Central memory CD8-positive, alpha-beta T cell (primary cell): Measurements from ENCODE around the gene WDR7.

ENCODE experiments used
- ATAC-seq: fragments of 150-1000 bp; cut with Tn5 transposase; replicated peaks from 2 replicates; pipeline ENCODE4 v1.10.0; 2022; ENCODE audit warnings: mild to moderate bottlenecking, moderate FRiP score, moderate number of reproducible peaks; ENCODE audit not compliant: poor library complexity, severe bottlenecking; ENCODE audit errors: extremely low read depth
- DNase-seq, 2 donors: peaks; one replicate each; pipeline ENCODE4 v3.0.0; 2021; ENCODE audit warnings: low spot score in 2 of 2
- H3K27ac Mint-ChIP-seq: one replicate; pipeline ENCODE4 v1.8.0; 2022; ENCODE audit warnings: low read depth, mild to moderate bottlenecking, moderate library complexity, mixed read lengths
- H3K27me3 Mint-ChIP-seq: one replicate; pipeline ENCODE4 v1.8.0; 2022; ENCODE audit warnings: mixed read lengths
- H3K36me3 Mint-ChIP-seq: one replicate; pipeline ENCODE4 v1.8.0; 2022; ENCODE audit warnings: mild to moderate bottlenecking, moderate library complexity, mixed read lengths; ENCODE audit not compliant: insufficient read depth
- H3K4me1 Mint-ChIP-seq: one replicate; pipeline ENCODE4 v1.8.0; 2022; ENCODE audit warnings: mixed read lengths
- H3K4me3 Mint-ChIP-seq: one replicate; pipeline ENCODE4 v1.8.0; 2022; ENCODE audit warnings: mild to moderate bottlenecking, moderate library complexity, mixed read lengths
- H3K9me3 Mint-ChIP-seq: one replicate; pipeline ENCODE4 v1.8.0; 2022; ENCODE audit warnings: mixed read lengths

WDR7 gene

DNA sequence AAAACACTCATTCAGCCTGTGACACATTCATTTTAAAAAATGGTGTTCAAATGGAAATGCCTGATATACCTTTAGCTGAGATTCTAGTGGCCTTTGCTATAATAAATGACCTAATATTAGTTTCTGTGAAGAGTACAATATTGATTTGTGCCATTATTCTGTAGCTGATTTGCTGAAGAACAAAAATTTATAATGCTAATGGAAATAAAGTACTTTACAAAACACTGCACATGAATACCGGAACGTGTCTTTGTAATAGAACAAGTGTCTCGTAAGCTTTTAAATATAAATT is 138.7 kb downstream of the WDR7 start:
- peaks cover 9% of the 10 kb centered on the region for H3K36me3 Mint-ChIP-seq
- no peaks in the 10 kb centered on the region for H3K9me3 Mint-ChIP-seq
- ATAC-seq = no peak
- no peaks in the 10 kb centered on the region for H3K27me3 Mint-ChIP-seq
- H3K4me1 Mint-ChIP-seq = no peaks in the 10 kb centered on the region
- DNase-seq = no peak
- no peak overlapping the region for H3K27ac Mint-ChIP-seq
- H3K4me3 Mint-ChIP-seq = no peak overlapping the region

DNA sequence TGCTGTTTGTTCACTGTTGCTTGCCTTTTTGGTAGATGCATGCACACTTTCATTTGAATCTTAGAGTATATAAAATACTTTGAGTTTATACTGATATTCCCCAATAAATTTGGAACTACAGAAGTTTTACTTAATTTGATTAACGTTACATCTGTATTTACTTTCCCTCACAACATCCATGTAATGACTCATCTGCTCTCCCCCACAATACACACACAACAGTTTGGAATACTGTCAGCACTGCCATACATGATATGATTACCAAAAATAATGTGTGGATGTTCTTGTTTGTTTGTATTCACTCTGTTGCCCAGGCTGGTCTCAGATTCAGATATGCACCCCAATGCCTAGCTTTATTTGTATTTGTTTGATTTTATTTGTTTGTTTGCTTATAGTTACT is 144.2 kb downstream of the WDR7 start:
- Mint-ChIP-seq H3K9me3 (no peaks in the 10 kb centered on the region), H3K27me3 (no peaks in the 10 kb centered on the region), H3K4me3 (no peak overlapping the region), H3K27ac (no peak overlapping the region), H3K4me1 (no peaks in the 10 kb centered on the region), H3K36me3 (peaks cover 1% of the 10 kb centered on the region)
- no peak for ATAC-seq
- no peak for DNase-seq

DNA sequence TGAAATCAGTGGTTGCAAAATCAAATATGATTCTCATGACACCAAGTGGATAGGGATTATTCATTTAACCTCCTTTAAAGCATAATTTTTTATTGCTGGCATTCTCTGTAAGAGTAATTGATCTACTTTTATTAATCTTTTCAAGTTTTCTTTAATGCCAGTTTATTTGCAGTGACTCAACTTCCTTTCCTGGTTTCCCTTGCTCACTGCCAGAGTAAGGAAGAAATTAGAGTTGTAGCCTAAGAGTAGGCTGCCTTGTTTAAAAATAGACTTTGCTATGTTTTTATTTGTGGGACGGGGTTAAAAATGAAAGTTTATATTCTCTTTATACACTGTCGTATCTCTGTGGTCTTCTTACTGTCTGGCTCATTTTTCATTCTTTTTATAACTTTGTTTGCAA is 148.6 kb downstream of the WDR7 start:
- Mint-ChIP-seq H3K27me3 (no peaks in the 10 kb centered on the region), H3K27ac (no peak overlapping the region), H3K9me3 (no peaks in the 10 kb centered on the region), H3K4me3 (no peak overlapping the region), H3K4me1 (no peaks in the 10 kb centered on the region), H3K36me3 (peaks cover 3% of the 10 kb centered on the region)
- DNase-seq (no peak), ATAC-seq (no peak)

- Mint-ChIP-seq H3K4me3 (no peak overlapping the region), H3K36me3 (peaks cover 3% of the 10 kb centered on the region), H3K9me3 (no peaks in the 10 kb centered on the region), H3K4me1 (no peaks in the 10 kb centered on the region), H3K27ac (no peak overlapping the region), H3K27me3 (no peaks in the 10 kb centered on the region)
- no peak for DNase-seq
- no peak for ATAC-seq
Measured at GRCh38 chr18:56803051-56803450, 151.9 kb downstream of the WDR7 start.

GRCh38 chr18:56804395-56804794 is 153.2 kb downstream of the WDR7 start:
- H3K4me1 Mint-ChIP-seq = no peaks in the 10 kb centered on the region
- no peak overlapping the region for H3K4me3 Mint-ChIP-seq
- no peaks in the 10 kb centered on the region for H3K27me3 Mint-ChIP-seq
- H3K9me3 Mint-ChIP-seq = no peaks in the 10 kb centered on the region
- DNase-seq (no peak), ATAC-seq (no peak)
- H3K36me3 Mint-ChIP-seq = peaks cover 3% of the 10 kb centered on the region
- H3K27ac Mint-ChIP-seq = no peak overlapping the region

DNA sequence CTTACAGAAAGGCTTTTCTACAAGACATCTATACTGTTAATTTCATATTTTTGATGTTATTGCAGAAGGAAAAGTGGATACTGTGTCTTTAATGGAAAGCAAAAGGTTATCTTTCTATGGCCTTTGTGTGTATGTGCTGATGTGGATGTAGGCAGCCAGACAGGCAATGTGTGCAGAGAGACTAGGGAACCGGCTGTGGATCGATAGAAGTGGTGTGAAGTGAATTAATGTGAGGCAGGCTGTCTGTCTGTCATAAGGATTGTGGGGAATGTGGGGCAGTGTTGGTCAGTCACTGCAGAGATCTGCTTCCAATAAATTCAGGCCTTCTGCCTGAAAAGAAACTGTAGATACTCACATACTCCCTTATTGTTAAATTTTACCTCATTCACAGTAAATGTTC is 156.7 kb downstream of the WDR7 start:
- ATAC-seq (no peak), DNase-seq (no peak)
- no peaks in the 10 kb centered on the region for H3K27me3 Mint-ChIP-seq
- H3K36me3 Mint-ChIP-seq = peaks cover 3% of the 10 kb centered on the region
- no peaks in the 10 kb centered on the region for H3K4me1 Mint-ChIP-seq
- H3K27ac Mint-ChIP-seq = no peak overlapping the region
- no peak overlapping the region for H3K4me3 Mint-ChIP-seq
- H3K9me3 Mint-ChIP-seq = no peaks in the 10 kb centered on the region

DNA sequence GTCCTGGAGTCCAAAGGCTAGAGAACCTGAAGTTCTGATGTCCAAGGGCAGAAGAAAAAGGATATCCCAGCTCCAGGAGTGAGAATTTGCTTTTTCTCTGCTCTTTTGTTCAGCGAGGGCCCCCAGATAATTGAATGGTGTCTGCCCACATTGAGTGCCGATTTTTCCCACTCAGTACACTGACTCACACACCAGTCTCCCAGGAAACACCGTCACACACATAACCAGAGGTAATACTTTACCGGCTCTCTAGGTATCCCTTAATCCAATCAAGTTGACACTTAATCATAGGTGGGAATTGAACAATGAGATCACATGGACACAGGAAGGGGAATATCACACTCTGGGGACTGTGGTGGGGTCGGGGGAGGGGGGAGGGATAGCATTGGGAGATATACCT is 161.5 kb downstream of the WDR7 start:
- Mint-ChIP-seq H3K27me3 (no peaks in the 10 kb centered on the region), H3K36me3 (no peaks in the 10 kb centered on the region), H3K9me3 (no peaks in the 10 kb centered on the region), H3K27ac (no peak overlapping the region), H3K4me3 (no peak overlapping the region), H3K4me1 (peaks cover 7% of the 10 kb centered on the region)
- ATAC-seq = no peak
- DNase-seq = no peak

GRCh38 chr18:56815926-56816325 is 164.8 kb downstream of the WDR7 start:
- ATAC-seq (no peak), DNase-seq (no peak)
- Mint-ChIP-seq H3K4me3 (no peak overlapping the region), H3K27me3 (no peaks in the 10 kb centered on the region), H3K27ac (no peak overlapping the region), H3K9me3 (no peaks in the 10 kb centered on the region), H3K4me1 (peaks cover 7% of the 10 kb centered on the region), H3K36me3 (no peaks in the 10 kb centered on the region)

- H3K9me3 Mint-ChIP-seq = peaks cover 8% of the 10 kb centered on the region
- DNase-seq = no peak
- peaks cover 8% of the 10 kb centered on the region for H3K4me1 Mint-ChIP-seq
- no peak overlapping the region for H3K27ac Mint-ChIP-seq
- H3K36me3 Mint-ChIP-seq = peaks cover 3% of the 10 kb centered on the region
- no peak overlapping the region for H3K4me3 Mint-ChIP-seq
- no peaks in the 10 kb centered on the region for H3K27me3 Mint-ChIP-seq
- no peak for ATAC-seq
Measured at GRCh38 chr18:56823986-56824565, 172.9 kb downstream of the WDR7 start.

GRCh38 chr18:56825321-56825720 is 174.2 kb downstream of the WDR7 start:
- Mint-ChIP-seq H3K4me3 (no peak overlapping the region), H3K27me3 (no peaks in the 10 kb centered on the region), H3K9me3 (peaks cover 8% of the 10 kb centered on the region), H3K36me3 (peaks cover 5% of the 10 kb centered on the region), H3K4me1 (peaks cover 8% of the 10 kb centered on the region), H3K27ac (no peak overlapping the region)
- no peak for ATAC-seq
- no peak for DNase-seq

DNA sequence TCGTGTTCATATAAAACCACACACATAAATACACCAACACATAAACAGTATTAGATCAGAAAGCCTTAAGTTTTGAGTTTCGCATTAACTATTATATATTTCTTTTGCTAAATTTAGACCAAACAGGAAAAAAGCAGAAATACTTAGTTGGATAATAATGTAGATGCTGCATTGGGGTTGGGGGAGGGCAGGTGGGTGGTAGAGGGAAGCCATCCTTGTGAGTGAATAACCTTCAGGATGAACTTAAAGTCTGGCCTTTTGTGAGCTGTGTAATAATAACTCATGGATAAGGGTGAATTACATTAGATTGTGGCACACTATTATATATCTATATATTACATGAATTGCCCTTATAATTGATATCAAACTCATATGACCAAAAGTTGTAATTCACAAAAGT is 174.7 kb downstream of the WDR7 start:
- Mint-ChIP-seq H3K36me3 (peaks cover 5% of the 10 kb centered on the region), H3K4me3 (no peak overlapping the region), H3K4me1 (peaks cover 8% of the 10 kb centered on the region), H3K27ac (no peak overlapping the region), H3K9me3 (peaks cover 8% of the 10 kb centered on the region), H3K27me3 (no peaks in the 10 kb centered on the region)
- ATAC-seq (no peak), DNase-seq (no peak)

DNA sequence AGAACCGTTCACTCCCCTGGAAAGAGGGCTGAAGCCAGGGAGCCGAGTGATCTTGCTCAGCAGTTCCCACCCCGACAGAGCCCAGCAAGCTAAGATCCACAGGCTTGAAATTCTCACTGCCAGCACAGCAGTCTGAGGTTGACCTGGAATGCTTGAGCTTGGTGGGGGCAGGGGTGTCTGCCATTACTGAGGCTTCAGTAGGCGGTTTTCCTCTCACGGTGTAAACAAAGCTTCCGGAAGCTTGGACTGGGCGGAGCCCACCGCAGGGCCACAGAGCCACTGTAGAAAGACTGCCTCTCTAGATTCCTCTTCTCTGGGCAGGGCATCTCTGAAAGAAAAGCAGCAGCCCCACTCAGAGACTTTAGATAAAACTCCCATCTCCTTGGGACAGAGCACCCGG is 180.8 kb downstream of the WDR7 start:
- no peak for ATAC-seq
- Mint-ChIP-seq H3K36me3 (peaks cover 2% of the 10 kb centered on the region), H3K27me3 (no peaks in the 10 kb centered on the region), H3K27ac (no peak overlapping the region), H3K9me3 (peaks cover 4% of the 10 kb centered on the region), H3K4me1 (no peaks in the 10 kb centered on the region), H3K4me3 (no peak overlapping the region)
- no peak for DNase-seq

DNA sequence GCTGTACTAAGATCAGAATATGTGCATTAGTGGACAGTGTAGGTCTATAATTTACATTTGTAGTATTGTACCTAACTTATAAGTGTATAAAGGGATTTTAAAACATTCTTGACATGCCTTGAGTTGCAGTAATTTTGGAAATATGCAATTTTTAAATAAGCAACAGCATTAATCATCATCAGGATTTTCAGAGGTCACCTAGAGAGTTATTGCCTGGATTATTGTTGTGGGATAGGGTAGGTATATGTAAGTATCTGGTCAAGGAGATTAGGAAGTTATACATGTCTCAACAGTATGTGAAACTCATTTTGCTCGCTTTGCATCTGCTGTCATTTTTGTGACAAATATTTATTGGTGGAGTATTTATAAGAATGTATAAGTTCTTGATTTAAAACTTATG is 184.2 kb downstream of the WDR7 start:
- no peak for ATAC-seq
- no peak overlapping the region for H3K27ac Mint-ChIP-seq
- no peak for DNase-seq
- H3K4me3 Mint-ChIP-seq = no peak overlapping the region
- H3K4me1 Mint-ChIP-seq = no peaks in the 10 kb centered on the region
- H3K27me3 Mint-ChIP-seq = no peaks in the 10 kb centered on the region
- H3K9me3 Mint-ChIP-seq = no peaks in the 10 kb centered on the region
- no peaks in the 10 kb centered on the region for H3K36me3 Mint-ChIP-seq

DNA sequence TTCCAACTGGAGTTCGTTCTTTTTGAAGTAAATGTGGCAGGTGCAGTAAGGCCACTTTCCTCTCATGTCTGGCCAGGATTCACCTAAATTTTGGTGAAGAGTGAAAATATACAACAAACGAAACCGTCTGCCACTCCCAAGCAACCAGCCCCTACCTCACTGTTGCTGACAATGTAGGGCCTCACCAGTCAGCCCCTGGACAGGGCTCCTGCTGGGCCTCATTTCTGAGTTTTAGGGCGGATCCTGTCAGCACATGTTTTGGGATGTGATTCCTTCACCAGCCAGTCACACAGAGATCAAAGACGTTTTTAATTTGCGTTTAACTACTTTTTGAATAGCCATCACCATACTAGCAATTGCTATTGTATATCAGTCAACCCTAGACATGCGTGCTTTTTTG is 185.0 kb downstream of the WDR7 start:
- DNase-seq (no peak), ATAC-seq (no peak)
- Mint-ChIP-seq H3K27me3 (no peaks in the 10 kb centered on the region), H3K27ac (no peak overlapping the region), H3K9me3 (no peaks in the 10 kb centered on the region), H3K4me3 (no peak overlapping the region), H3K4me1 (no peaks in the 10 kb centered on the region), H3K36me3 (no peaks in the 10 kb centered on the region)
